ENCODE measurements around the gene NCAPG2. TPM values are rescaled to one million over a fixed set of nuclear protein-coding genes. Genes with fewer than 3 reads are reported as not detected.

NCAPG2 gene
- polyA plus RNA-seq, 1 donor (not counting 4 experiments of a cell fraction or from before 2014, with no cell fraction given): 16.5 TPM

- Histone ChIP-seq H3K9ac (ENCODE audit: control insufficient read depth, extremely low read depth, insufficient read depth, low read length) (no peak overlapping the region), H3K4me1 (ENCODE audit: control insufficient read depth, extremely low read depth, insufficient read depth, low read length) (no peaks in the 10 kb centered on the region), H3K9me1 (ENCODE audit: control insufficient read depth, extremely low read depth, insufficient read depth, low read length) (no peaks in the 10 kb centered on the region), H3K4me3 (ENCODE audit: control insufficient read depth in 2 of 3, extremely low read depth in 1 of 3, insufficient read depth in 2 of 3, low read depth in 1 of 3, low read length in 3 of 3) (no peak overlapping the region), H3K27me3 (ENCODE audit: control insufficient read depth, extremely low read depth, insufficient read depth, low read length) (no peaks in the 10 kb centered on the region), H3K79me2 (ENCODE audit: control insufficient read depth, insufficient read depth, low read length) (no peaks in the 10 kb centered on the region), H3K4me2 (ENCODE audit: control insufficient read depth, extremely low read depth, insufficient read depth, low read depth, low read length) (no peak overlapping the region), H3K36me3 (ENCODE audit: control insufficient read depth in 2 of 2, extremely low read depth in 1 of 2, insufficient read depth in 2 of 2, low read length in 2 of 2) (peaks cover 37 to 39% of the 10 kb centered on the region in 2 experiments), H2AFZ (ENCODE audit: control insufficient read depth, low read length) (no peak overlapping the region), H3K27ac (ENCODE audit: control insufficient read depth, insufficient read depth, low read length) (no peak overlapping the region), H3K9me3 (ENCODE audit: control insufficient read depth, low read depth, low read length) (no peaks in the 10 kb centered on the region), H4K20me1 (ENCODE audit: control insufficient read depth, extremely low read depth, insufficient read depth, low read length) (no peaks in the 10 kb centered on the region)
- no peak for DNase-seq (ENCODE audit: low read depth, low spot score)
- TF ChIP-seq EZH2 (IDR thresholded peaks at IDR 0.05; ENCODE audit: low read length): no peak
- TF ChIP-seq, protein P1, sequence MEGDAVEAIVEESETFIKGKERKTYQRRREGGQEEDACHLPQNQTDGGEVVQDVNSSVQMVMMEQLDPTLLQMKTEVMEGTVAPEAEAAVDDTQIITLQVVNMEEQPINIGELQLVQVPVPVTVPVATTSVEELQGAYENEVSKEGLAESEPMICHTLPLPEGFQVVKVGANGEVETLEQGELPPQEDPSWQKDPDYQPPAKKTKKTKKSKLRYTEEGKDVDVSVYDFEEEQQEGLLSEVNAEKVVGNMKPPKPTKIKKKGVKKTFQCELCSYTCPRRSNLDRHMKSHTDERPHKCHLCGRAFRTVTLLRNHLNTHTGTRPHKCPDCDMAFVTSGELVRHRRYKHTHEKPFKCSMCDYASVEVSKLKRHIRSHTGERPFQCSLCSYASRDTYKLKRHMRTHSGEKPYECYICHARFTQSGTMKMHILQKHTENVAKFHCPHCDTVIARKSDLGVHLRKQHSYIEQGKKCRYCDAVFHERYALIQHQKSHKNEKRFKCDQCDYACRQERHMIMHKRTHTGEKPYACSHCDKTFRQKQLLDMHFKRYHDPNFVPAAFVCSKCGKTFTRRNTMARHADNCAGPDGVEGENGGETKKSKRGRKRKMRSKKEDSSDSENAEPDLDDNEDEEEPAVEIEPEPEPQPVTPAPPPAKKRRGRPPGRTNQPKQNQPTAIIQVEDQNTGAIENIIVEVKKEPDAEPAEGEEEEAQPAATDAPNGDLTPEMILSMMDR (optimal IDR thresholded peaks at IDR 0.05 in 1 of 3, IDR thresholded peaks at IDR 0.05 in 1 of 3, conservative IDR thresholded peaks at IDR 0.05 in 1 of 3; ENCODE audit: extremely low read depth in 1 of 3, insufficient read depth in 2 of 3, low read length in 3 of 3): no peak
- dilution Hi-C loops (cut with MboI; ENCODE audit: extremely low pct_ligation_motif_present, low sequenced_read_pairs): no loop called here
- FAIRE-seq: no peak
Measured at GRCh38 chr7:158737064-158737695, 32.6 kb upstream of the NCAPG2 start.

DNA sequence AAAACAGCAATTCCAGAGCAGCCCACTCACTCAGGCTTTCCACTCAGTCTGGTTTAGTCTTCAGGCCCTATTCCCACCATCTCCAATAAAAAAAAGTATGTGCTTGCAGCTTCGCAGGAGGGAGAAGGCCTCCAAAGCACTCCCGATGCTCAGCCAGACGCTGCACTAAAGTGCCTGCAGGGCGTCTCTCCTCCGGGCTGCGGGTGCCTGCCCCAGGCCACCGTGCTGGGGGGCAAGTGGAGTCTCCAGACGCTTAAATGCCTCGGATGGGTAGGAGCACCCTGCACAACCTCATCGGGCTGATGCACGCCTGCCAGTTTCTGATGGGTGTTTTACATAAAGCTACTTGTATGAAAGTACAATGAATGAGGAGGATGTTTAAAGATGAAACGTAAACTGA lies 31.3 kb upstream of the NCAPG2 start:
- Histone ChIP-seq H3K4me1 (ENCODE audit: control insufficient read depth, extremely low read depth, insufficient read depth, low read length) (no peaks in the 10 kb centered on the region), H3K9me1 (ENCODE audit: control insufficient read depth, extremely low read depth, insufficient read depth, low read length) (no peaks in the 10 kb centered on the region), H2AFZ (ENCODE audit: control insufficient read depth, low read length) (no peak overlapping the region), H3K79me2 (ENCODE audit: control insufficient read depth, insufficient read depth, low read length) (no peaks in the 10 kb centered on the region), H3K27me3 (ENCODE audit: control insufficient read depth, extremely low read depth, insufficient read depth, low read length) (no peaks in the 10 kb centered on the region), H3K27ac (ENCODE audit: control insufficient read depth, insufficient read depth, low read length) (no peak overlapping the region), H4K20me1 (ENCODE audit: control insufficient read depth, extremely low read depth, insufficient read depth, low read length) (no peaks in the 10 kb centered on the region), H3K36me3 (ENCODE audit: control insufficient read depth in 2 of 2, extremely low read depth in 1 of 2, insufficient read depth in 2 of 2, low read length in 2 of 2) (peaks cover 30 to 32% of the 10 kb centered on the region in 2 experiments), H3K4me3 (ENCODE audit: control insufficient read depth in 2 of 3, extremely low read depth in 1 of 3, insufficient read depth in 2 of 3, low read depth in 1 of 3, low read length in 3 of 3) (no peak overlapping the region), H3K9me3 (ENCODE audit: control insufficient read depth, low read depth, low read length) (no peaks in the 10 kb centered on the region), H3K4me2 (ENCODE audit: control insufficient read depth, extremely low read depth, insufficient read depth, low read depth, low read length) (no peak overlapping the region), H3K9ac (ENCODE audit: control insufficient read depth, extremely low read depth, insufficient read depth, low read length) (no peak overlapping the region)
- no peak for TF ChIP-seq EZH2 (IDR thresholded peaks at IDR 0.05; ENCODE audit: low read length)
- TF ChIP-seq, protein P1 (optimal IDR thresholded peaks at IDR 0.05 in 1 of 3, IDR thresholded peaks at IDR 0.05 in 1 of 3, conservative IDR thresholded peaks at IDR 0.05 in 1 of 3; ENCODE audit: extremely low read depth in 1 of 3, insufficient read depth in 2 of 3, low read length in 3 of 3): no peak
- FAIRE-seq: no peak
- dilution Hi-C loops (cut with MboI; ENCODE audit: extremely low pct_ligation_motif_present, low sequenced_read_pairs): no loop called here
- no peak for DNase-seq (ENCODE audit: low read depth, low spot score)

Data from keratinocyte (primary cell).